Measurements from ENCODE around the gene PYGL. TPM values are rescaled to one million over a fixed set of nuclear protein-coding genes. Genes with fewer than 3 reads are reported as not detected.

The PYGL gene
- total RNA-seq, result 25.8 TPM
- 10 to 100 TPM; 17.7 to 42.4 (median 32.4) TPM for polyA plus RNA-seq (ENCODE audit: insufficient read depth in 1 of 8, insufficient read length in 8 of 8, low replicate concordance in 1 of 8)
- long read RNA-seq, donor 1, partial matches to known transcripts, result 0 of 2 reads
- long read RNA-seq, donor 1, other reads (novel, unspliced or antisense), result 0 of 2 reads
- long read RNA-seq, donor 2, result 0 reads
- long read RNA-seq, donor 3, partial matches to known transcripts, result 5 of 10 reads
- long read RNA-seq, donor 3, other reads (novel, unspliced or antisense), result 0 of 10 reads
- long read RNA-seq, donor 4, partial matches to known transcripts, result 0 of 1 reads
- long read RNA-seq, donor 4, other reads (novel, unspliced or antisense), result 0 of 1 reads
- long read RNA-seq, donor 5, partial matches to known transcripts, result 12 of 15 reads
- long read RNA-seq, donor 5, other reads (novel, unspliced or antisense), result 0 of 15 reads
- long read RNA-seq, donor 6, partial matches to known transcripts, result 6 of 13 reads
- long read RNA-seq, donor 6, other reads (novel, unspliced or antisense), result 0 of 13 reads
- long read RNA-seq, donor 7, partial matches to known transcripts, result 8 of 11 reads
- long read RNA-seq, donor 7, other reads (novel, unspliced or antisense), result 0 of 11 reads
- long read RNA-seq, donor 8, partial matches to known transcripts, result 0 of 2 reads
- long read RNA-seq, donor 8, other reads (novel, unspliced or antisense), result 0 of 2 reads
- long read RNA-seq, donor 9, result 0 reads
- long read RNA-seq, donor 10, partial matches to known transcripts, result 5 of 6 reads
- long read RNA-seq, donor 10, other reads (novel, unspliced or antisense), result 0 of 6 reads
- long read RNA-seq, donor 11, partial matches to known transcripts, result 0 of 5 reads
- long read RNA-seq, donor 11, other reads (novel, unspliced or antisense), result 0 of 5 reads

- peak within 1 kb of the TSS; percentile 62 for H3K27ac ChIP-seq (ENCODE audit: low read length)
- H3K36me3 ChIP-seq (ENCODE audit: control insufficient read depth, insufficient read depth, low read length), result no peaks in the 10 kb centered on the region
- peaks cover 11% of the 10 kb centered on the region for H3K4me1 ChIP-seq (ENCODE audit: control insufficient read depth, insufficient read depth, low read length)
- under 1% methylated on average over 74 of the region's 74 CpGs for WGBS (ENCODE audit: insufficient coverage)
- DNase-seq, result peak; percentile 85
- H3K4me3 ChIP-seq (ENCODE audit: low read length), result peak within 1 kb of the TSS; percentile 69
- peaks cover 7% of the 10 kb centered on the region for H3K27me3 ChIP-seq (ENCODE audit: control insufficient read depth, insufficient read depth, low read length)
- H3K9me3 ChIP-seq (replicated peaks; ENCODE audit: control insufficient read depth, low read depth, low read length), result no peaks in the 10 kb centered on the region
Measured at GRCh38 chr14:50943943-50944646, at the start of gene PYGL. Gene PYGL, minus strand, starts transcription at chr14:50944483. Its CDS starts 80 bp downstream, at chr14:50944403.

GRCh38 chr14:50985859-50986331 is 41.6 kb upstream of the PYGL start:
- Histone ChIP-seq H3K36me3 (ENCODE audit: control insufficient read depth, insufficient read depth, low read length) (no peaks in the 10 kb centered on the region), H3K27ac (ENCODE audit: low read length) (no peak overlapping the region), H3K27me3 (ENCODE audit: control insufficient read depth, insufficient read depth, low read length) (peaks cover 2% of the 10 kb centered on the region), H3K4me3 (ENCODE audit: low read length) (no peak overlapping the region), H3K4me1 (ENCODE audit: control insufficient read depth, insufficient read depth, low read length) (no peaks in the 10 kb centered on the region), H3K9me3 (replicated peaks; ENCODE audit: control insufficient read depth, low read depth, low read length) (no peaks in the 10 kb centered on the region)
- WGBS (ENCODE audit: insufficient coverage), result 53% methylated on average over 9 of the region's 12 CpGs
- no peak for DNase-seq

GRCh38 chr14:50985124-50985858 is 41.0 kb upstream of the PYGL start:
- DNase-seq, result no peak
- WGBS (ENCODE audit: insufficient coverage), result 77% methylated on average over 11 of the region's 13 CpGs

GRCh38 chr14:50984036-50984710 is 39.9 kb upstream of the PYGL start:
- Histone ChIP-seq H3K4me1 (ENCODE audit: control insufficient read depth, insufficient read depth, low read length) (no peaks in the 10 kb centered on the region), H3K9me3 (replicated peaks; ENCODE audit: control insufficient read depth, low read depth, low read length) (no peaks in the 10 kb centered on the region), H3K4me3 (ENCODE audit: low read length) (no peak overlapping the region), H3K36me3 (ENCODE audit: control insufficient read depth, insufficient read depth, low read length) (no peaks in the 10 kb centered on the region), H3K27ac (ENCODE audit: low read length) (no peak overlapping the region), H3K27me3 (ENCODE audit: control insufficient read depth, insufficient read depth, low read length) (peaks cover 2% of the 10 kb centered on the region)
- WGBS (ENCODE audit: insufficient coverage), result no CpG with 5 or more reads among the region's 2 CpGs
- no peak for DNase-seq

More at GRCh38 chr14:50985124-50985858, 41.0 kb upstream of the PYGL start:
- Histone ChIP-seq H3K36me3 (ENCODE audit: control insufficient read depth, insufficient read depth, low read length) (no peaks in the 10 kb centered on the region), H3K27ac (ENCODE audit: low read length) (no peak overlapping the region), H3K9me3 (replicated peaks; ENCODE audit: control insufficient read depth, low read depth, low read length) (no peaks in the 10 kb centered on the region), H3K27me3 (ENCODE audit: control insufficient read depth, insufficient read depth, low read length) (peaks cover 2% of the 10 kb centered on the region), H3K4me1 (ENCODE audit: control insufficient read depth, insufficient read depth, low read length) (no peaks in the 10 kb centered on the region), H3K4me3 (ENCODE audit: low read length) (no peak overlapping the region)

- peak; percentile 45 for DNase-seq
- Histone ChIP-seq H3K4me3 (ENCODE audit: low read length) (no peak overlapping the region), H3K36me3 (ENCODE audit: control insufficient read depth, insufficient read depth, low read length) (no peaks in the 10 kb centered on the region), H3K27ac (ENCODE audit: low read length) (no peak overlapping the region), H3K9me3 (replicated peaks; ENCODE audit: control insufficient read depth, low read depth, low read length) (no peaks in the 10 kb centered on the region), H3K27me3 (ENCODE audit: control insufficient read depth, insufficient read depth, low read length) (peaks cover 2% of the 10 kb centered on the region), H3K4me1 (ENCODE audit: control insufficient read depth, insufficient read depth, low read length) (no peaks in the 10 kb centered on the region)
- WGBS (ENCODE audit: insufficient coverage), result 67% methylated on average over 1 of the region's 5 CpGs
Measured at GRCh38 chr14:50979941-50980850, 35.9 kb upstream of the PYGL start.

- DNase-seq, result no peak
- WGBS (ENCODE audit: insufficient coverage), result 88% methylated on average over 1 of the region's 4 CpGs
Measured at GRCh38 chr14:50978888-50979287, 34.6 kb upstream of the PYGL start.

GRCh38 chr14:50978529-50978871 is 34.2 kb upstream of the PYGL start:
- Histone ChIP-seq H3K27ac (ENCODE audit: low read length) (no peak overlapping the region), H3K9me3 (replicated peaks; ENCODE audit: control insufficient read depth, low read depth, low read length) (no peaks in the 10 kb centered on the region), H3K4me3 (ENCODE audit: low read length) (no peak overlapping the region), H3K36me3 (ENCODE audit: control insufficient read depth, insufficient read depth, low read length) (no peaks in the 10 kb centered on the region), H3K4me1 (ENCODE audit: control insufficient read depth, insufficient read depth, low read length) (no peaks in the 10 kb centered on the region), H3K27me3 (ENCODE audit: control insufficient read depth, insufficient read depth, low read length) (peaks cover 2% of the 10 kb centered on the region)
- 88% methylated on average over 2 of the region's 3 CpGs for WGBS (ENCODE audit: insufficient coverage)
- no peak for DNase-seq

More at GRCh38 chr14:50978888-50979287, 34.6 kb upstream of the PYGL start:
- no peaks in the 10 kb centered on the region for H3K9me3 ChIP-seq (replicated peaks; ENCODE audit: control insufficient read depth, low read depth, low read length)
- no peaks in the 10 kb centered on the region for H3K36me3 ChIP-seq (ENCODE audit: control insufficient read depth, insufficient read depth, low read length)
- no peak overlapping the region for H3K27ac ChIP-seq (ENCODE audit: low read length)
- H3K4me3 ChIP-seq (ENCODE audit: low read length), result no peak overlapping the region
- peaks cover 2% of the 10 kb centered on the region for H3K27me3 ChIP-seq (ENCODE audit: control insufficient read depth, insufficient read depth, low read length)
- H3K4me1 ChIP-seq (ENCODE audit: control insufficient read depth, insufficient read depth, low read length), result no peaks in the 10 kb centered on the region

- H3K36me3 ChIP-seq (ENCODE audit: control insufficient read depth, insufficient read depth, low read length), result no peaks in the 10 kb centered on the region
- WGBS (ENCODE audit: insufficient coverage), result 72% methylated on average over 2 of the region's 3 CpGs
- DNase-seq, result no peak
Measured at GRCh38 chr14:50977863-50978528, 33.7 kb upstream of the PYGL start.

More at GRCh38 chr14:50977863-50978528, 33.7 kb upstream of the PYGL start:
- Histone ChIP-seq H3K9me3 (replicated peaks; ENCODE audit: control insufficient read depth, low read depth, low read length) (no peaks in the 10 kb centered on the region), H3K27me3 (ENCODE audit: control insufficient read depth, insufficient read depth, low read length) (peaks cover 2% of the 10 kb centered on the region), H3K27ac (ENCODE audit: low read length) (no peak overlapping the region), H3K4me1 (ENCODE audit: control insufficient read depth, insufficient read depth, low read length) (no peaks in the 10 kb centered on the region), H3K4me3 (ENCODE audit: low read length) (no peak overlapping the region)

Measured in muscle of leg (tissue), 16 donors.